GM19351 (cell line): ENCODE data around the gene PDCD1LG2.
"Not testable (repeated sequence)": the region's sequence is repeated elsewhere in the genome, so short reads cannot be mapped to it uniquely, and the experiment has no call there.

Source experiments
- ATAC-seq: cut with Tn5 transposase; IDR thresholded peaks from one replicate; pipeline ENCODE4 v1.9.1; 2021; ENCODE audit warnings: mild to moderate bottlenecking, moderate library complexity; ENCODE audit not compliant: unreplicated experiment

Gene PDCD1LG2

DNA sequence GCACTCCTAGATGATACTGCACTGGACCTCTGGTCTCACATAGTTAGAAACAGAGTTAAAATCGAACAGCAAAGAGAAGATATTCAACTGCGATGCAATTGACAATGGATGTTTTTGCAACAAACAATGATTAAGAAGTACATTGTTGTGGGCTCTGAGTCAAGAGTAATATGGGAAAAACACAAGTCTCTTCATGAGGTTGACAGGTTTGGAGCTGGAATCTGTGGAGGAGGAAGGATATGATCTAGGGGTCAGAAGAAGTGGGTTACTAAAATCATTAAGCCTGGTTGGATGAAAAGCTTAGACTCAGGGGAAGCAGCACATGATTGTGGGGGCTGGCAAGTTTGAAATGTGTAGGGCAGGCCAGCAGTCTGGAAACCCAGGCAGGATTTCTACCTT lies 53.1 kb downstream of the PDCD1LG2 start:
- no peak for ATAC-seq

DNA sequence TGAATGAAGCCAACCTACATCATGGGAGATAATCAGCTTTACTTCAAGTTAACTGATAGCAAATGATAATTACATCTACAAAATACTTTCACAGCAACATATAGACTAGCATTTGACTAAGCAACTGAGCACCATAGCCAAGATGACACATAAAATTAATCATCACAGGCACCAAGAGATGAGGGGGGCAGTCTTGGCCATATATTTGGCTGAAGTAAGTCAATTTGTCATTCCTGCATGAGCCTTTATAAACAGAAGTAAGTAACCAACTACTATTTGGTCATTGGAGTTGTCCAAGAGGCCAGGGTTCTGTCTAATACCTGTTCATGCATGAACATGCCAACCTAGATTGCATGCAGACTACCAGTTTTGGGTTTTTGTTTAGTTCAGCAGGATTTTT lies 53.6 kb downstream of the PDCD1LG2 start:
- ATAC-seq, result no peak

DNA sequence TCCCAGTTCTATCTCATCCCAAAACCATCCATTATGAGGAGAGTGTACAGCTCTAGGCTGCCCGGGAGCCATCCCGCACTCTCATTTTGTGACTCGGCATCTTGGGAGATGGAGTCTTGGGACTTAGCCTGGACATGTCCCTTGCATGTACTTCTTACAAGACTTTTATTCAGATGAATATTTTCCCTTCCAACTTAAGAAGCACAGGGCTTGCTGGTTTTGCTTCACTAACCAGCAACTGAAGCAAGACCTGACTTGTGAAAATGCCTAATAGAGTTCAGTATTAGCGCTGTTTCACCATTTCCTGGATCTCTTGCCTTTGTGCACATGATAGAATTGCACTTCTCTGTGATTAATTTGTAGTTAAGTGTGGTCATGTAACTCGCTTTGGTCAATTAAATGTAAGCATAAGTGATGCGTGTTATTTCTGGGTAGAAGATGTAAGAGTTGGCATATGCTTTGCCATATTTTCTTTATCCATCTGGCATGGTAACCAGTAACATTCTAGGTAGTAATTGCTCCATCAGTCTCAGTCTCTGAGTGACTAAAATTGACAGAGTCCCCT lies 55.8 kb downstream of the PDCD1LG2 start:
- ATAC-seq, result peak; percentile 80

DNA sequence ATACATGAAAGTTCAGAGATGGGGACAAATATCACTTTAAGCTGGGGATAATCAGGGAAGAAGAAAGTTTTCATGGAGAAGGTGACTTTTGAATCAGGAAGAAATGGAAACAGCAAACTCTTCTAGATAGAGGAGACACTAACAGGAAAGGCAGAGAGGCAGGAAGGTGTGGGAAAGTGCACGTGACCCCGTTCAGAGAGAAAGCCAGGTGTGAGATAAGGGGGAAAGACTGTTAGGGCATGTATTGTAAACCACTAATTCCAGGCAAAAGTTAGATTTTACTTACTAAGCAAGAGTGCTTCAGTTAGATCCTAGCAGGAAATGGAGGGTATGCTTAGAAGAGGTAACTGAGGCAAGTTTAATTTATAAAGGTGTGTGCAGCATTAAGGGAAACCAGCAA lies 58.5 kb downstream of the PDCD1LG2 start:
- ATAC-seq, result no peak

DNA sequence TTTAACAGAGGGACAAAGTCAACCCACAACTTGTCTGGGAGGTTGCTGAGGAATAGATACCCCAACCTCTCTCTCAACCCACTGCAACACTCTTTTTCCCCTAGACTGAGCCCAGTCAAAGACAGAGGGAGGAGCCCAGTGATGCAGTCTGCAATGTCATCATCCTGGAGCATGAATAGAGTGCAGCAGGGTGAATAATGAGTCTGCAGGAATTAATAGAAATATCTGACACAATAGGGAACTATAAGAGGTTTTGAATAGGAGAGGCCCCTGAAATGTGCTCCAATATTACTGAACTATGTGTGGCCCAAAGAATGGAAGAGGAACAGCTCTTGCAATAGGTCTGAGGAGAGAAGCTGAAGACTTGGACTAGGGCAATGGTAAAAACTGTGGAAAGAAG lies 59.1 kb downstream of the PDCD1LG2 start:
- ATAC-seq, result no peak

DNA sequence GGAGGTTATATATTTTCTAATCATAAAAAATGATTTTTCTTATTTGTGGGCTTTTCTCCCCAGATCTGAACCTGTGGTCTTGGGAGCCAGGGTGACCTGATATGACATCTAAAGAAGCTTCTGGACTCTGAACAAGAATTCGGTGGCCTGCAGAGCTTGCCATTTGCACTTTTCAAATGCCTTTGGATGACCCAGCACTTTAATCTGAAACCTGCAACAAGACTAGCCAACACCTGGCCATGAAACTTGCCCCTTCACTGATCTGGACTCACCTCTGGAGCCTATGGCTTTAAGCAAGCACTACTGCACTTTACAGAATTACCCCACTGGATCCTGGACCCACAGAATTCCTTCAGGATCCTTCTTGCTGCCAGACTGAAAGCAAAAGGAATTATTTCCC lies 59.6 kb downstream of the PDCD1LG2 start:
- no peak for ATAC-seq

DNA sequence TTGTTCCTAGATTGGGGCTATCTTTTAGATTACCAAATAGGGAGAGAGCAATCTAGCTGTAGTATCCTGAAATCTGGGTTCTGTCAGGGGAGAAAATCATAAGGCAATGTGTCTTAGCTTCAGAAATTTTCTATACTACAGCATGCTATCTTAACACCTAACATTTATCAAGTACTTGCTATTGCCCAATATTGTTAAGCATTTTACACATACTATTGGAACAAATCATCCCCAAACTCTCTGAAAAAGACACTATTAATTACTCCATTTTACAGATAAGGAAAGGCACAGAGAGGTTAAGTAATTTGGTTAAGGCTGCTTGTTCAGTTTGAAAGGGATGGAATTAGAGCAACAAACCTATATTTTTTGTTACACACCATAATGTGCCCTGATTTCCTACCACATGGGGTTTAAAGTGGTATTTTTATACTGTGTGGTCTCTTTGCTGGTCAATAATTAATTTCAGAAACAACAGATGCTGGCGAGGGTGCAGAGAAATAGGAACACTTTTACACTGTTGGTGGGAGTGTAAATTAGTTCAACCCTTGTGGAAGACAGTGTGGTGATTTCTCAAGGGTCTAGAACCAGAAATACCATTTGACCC lies 61.4 kb downstream of the PDCD1LG2 start:
- no peak for ATAC-seq

DNA sequence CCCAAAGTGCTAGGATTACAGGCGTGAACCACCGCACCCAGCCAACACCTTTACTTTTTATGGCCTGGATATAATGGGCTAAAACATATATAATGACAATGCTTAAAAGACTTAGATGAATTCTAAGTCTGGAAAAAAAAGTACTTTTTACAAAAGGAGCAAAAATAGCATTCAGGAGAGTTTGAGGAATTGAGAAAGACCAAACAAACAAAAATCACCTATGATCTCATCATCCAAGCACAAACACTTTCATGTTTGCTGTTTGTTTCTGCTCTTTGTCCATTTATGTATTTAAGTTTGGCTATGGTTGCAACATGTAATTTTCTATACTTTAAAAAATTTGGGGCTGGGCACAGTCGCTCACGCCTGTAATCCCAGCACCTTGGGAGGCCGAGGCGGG lies 63.8 kb downstream of the PDCD1LG2 start:
- ATAC-seq, result no peak

DNA sequence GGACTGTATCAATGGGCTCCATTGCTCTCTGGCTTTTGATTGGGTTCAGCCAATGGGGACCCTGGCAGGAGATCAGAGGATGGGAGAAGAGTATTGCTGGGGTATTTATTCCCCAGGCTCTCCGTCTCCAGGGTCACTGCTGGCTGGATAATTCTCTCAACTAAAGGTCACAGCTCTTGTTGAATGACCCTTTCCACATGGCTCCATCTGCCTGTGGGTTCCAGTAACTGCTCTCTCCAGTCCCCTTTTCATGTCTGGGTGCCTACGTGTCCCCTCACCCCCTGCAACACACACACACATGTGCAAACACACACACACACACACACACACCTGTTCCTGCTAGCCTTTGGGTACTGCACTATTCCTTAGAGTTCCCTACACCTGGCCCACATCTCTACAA lies 64.7 kb downstream of the PDCD1LG2 start:
- no peak for ATAC-seq

DNA sequence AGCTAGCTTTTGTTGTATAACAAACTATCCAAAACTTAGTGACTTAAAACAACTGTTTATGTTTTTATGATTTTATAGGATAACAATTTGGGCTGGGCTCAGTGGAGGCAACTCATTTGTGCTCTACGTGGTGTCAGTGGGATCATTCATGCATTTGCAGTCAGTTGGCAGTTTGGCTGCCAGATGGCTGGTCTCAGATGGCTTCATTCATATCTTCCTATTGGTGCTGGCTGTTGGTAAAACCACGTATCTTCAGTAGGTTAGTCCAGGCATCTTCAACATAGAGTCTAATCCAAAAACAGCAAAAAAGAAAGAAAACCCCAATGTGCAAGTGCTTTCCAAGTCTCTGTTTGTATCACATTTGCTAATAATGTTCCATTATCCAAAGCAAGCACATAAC lies 66.9 kb downstream of the PDCD1LG2 start:
- ATAC-seq, result no peak

DNA sequence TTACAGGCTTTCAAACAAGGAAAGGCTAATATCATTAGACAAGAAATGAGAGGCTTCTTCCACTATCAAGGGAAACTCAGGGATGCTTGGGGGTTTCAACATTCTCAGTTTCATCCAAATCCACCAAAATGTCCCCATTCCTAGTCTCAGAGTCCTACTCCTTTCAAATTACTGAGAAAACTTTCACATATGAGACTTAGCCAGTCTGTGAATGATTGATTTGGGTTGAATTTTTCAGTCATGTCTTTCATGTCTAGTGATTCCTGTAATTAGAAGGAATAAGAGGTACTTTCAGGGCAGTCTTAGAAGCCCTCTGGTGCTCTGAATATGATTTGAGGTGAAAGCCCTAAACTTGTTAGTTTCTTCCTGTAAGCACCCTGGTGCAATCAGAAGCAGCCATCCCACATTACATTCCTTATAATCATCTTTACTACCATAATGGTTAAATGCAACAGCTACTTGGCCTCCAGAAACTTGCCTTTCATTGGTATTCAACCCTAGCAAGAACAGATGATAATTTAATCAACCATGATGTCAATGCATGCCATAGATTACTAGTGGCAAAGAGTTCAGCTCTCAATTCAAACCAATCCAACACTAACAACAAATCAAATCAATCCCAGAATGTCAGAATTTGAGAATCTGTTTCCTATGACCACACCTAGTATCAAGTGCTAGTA lies 67.8 kb downstream of the PDCD1LG2 start:
- no peak for ATAC-seq

DNA sequence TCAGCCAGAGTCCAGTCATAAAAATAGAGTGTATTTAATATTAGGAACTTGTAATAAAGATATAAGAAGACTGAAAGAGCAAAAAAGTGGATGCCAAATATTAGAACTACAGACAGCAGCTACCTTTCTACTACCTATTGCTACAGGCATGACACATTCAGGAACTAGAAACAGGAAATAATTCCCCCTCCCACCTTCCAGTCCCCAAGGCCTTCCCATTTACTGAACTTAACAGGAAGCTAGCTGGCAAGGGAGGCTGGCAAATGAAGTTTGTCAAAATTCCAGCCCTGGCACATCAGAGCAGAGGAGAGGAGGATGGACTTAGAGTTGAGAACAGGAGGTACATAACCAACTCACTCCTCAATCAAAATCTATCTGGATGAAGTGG lies 68.4 kb downstream of the PDCD1LG2 start:
- ATAC-seq, result no peak

DNA sequence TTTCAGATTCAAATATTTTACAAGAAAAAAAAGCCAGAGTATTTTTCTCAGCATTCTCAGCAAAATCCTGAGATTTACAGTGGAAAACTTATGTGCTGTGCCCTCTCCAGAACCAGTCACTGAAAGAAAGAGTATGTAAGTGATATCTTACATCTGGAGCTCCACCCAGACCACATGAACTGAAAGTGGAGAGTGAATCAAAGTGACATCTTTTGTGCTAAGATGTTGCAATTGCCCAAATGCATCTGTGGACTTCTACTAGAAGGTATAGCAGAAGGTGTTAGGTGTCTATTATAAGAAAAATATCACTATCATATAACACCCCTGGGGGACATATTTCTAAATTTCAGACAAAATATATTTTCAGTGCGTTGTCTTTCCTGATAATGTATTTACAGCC lies 69.5 kb downstream of the PDCD1LG2 start:
- no peak for ATAC-seq

DNA sequence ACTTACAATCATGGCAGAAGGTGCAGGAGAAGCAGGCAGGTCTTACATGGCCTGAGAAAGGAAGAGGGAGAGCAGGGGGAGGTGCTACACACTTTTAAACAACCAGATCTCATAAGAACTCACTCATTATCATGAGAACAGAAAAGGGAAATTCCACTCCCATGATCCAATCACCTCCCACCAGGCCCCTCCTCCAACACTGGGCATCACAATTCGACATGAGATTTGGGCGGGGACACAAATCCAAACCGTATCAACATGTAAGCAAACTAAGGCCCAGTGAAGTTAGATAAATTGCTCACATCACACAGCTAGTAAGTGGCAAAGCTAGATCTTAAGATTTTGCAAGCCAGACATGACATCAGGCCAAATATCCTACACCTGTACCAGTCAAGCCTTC lies 70.3 kb downstream of the PDCD1LG2 start:
- no peak for ATAC-seq

DNA sequence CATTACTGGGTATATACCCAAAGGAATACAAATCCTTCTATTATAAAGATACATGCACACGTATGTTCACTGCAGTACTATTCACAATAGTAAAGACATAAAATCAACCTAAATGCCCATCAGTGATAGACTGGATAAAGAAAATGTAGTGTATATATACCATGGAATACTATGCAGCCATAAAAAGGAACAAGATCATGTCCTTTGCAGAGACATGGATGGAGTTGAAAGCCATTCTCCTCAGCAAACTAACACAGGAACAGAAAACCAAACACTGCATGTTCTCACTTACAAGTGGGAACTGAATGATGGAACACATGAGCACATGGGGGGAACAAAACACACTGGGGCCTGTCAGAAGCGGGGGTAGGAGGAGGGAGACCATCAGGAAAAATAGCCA lies 71.4 kb downstream of the PDCD1LG2 start:
- not testable (repeated sequence) for ATAC-seq

DNA sequence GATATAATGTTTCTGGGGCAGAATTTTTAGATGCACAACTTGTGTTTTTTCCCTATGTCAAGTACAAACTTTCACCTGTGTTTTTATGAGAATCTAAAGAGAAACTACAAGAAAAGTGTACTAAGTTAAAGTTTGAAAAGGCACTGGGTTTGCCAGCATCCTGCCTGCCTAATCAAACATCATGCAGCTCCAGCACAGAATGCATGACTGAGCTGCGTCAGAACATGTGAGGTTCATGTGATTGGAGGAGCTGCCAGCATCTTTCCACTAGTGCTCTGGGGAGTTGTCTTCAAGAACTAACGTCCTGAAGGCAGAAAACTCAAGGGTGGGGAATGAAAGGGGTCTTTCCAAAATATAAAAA lies 72.5 kb downstream of the PDCD1LG2 start:
- ATAC-seq, result peak; percentile 57

DNA sequence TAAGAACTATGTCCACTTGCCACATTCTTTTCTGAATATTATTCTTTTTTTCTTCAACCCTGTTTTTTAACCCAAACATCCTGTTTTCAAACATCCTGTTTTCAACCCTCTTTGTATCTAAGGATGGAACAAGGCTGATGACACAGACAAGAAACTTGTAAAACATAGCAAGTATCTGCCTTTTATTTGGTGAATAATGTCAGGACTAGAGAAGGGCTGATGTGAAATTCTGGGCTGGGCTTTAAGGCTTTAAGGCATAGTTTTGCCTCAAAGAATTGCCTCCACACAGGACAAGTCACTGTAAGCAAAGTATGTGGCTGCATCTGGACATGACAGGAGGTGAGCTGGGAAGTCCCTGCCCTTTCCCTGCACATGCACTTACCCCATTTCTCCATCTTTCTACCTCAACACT lies 76.1 kb downstream of the PDCD1LG2 start:
- ATAC-seq, result no peak

DNA sequence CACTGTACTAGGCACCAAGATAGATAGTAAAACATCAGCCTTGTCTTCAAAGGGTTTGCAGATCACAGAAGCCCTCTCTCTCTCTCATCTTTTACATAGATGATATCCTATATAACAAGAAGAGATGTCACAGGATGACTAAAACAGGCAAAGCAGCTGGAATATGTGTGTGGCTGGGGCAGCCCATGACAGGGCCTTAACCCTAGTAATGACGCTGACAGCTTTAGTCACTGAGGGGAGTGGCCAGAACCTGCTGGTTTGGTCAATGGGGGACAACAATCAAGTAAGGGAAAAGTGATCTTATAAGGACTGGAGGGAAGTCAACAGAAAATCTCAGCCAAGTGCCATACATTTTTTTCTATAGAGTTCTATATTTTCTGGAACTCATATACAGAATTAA lies 76.7 kb downstream of the PDCD1LG2 start:
- ATAC-seq, result no peak

DNA sequence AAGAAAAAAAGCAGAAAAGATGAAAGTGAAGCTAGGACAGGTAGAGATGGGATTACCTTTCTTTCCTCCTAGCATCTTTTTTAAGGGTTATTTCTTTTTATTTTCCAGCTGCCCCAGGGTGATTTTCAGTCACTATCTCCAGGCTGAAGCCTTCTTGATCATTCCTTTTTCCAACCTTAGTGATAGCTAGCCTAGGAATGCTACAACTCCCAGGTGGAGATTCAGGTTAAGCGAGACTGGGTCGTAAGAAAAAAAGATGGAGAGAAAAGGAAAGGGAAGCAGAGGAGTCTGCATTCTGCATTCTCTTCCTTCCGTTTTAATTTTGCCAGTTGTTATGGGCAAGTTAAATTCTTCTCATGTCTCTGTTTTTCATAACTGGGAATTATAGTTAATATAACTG lies 81.9 kb downstream of the PDCD1LG2 start:
- no peak for ATAC-seq

DNA sequence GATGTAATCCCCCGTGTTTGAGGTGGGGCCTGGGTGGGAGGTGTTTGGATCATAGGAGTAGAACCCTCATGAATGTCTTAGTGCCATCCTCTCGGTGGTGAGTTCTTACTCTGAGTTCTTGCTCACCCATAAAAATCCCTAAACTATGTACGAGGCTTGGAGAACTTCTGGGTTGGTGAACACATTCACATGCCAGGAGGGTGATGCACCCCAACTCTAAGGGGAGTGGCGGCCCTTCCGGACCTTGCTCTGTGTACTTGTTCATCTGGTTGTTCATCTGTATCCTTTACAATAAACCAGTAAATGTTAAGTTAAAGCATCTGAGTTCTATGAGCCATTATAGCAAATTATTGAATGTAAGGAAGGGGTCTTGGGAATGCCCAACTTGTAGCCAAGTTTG lies 82.6 kb downstream of the PDCD1LG2 start:
- ATAC-seq, result no peak

DNA sequence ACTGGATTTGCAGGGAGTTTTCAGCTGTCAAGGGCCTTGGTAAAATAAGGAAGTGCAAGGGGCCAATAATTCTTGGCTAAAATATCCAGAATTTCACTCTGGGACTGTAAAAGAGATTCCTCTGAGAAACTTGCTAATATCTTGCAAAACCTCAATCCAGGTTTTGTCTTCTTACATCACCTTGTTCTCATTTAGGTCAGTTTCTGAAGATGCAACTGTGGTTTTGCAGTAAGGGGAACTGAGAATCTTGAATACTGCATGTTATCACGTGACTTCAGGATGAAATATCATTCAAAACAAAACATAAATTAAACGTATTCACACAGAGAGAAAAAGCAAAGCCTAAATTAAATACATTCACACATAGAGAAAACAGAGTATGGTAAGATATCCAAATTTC lies 83.6 kb downstream of the PDCD1LG2 start:
- peak; percentile 81 for ATAC-seq

DNA sequence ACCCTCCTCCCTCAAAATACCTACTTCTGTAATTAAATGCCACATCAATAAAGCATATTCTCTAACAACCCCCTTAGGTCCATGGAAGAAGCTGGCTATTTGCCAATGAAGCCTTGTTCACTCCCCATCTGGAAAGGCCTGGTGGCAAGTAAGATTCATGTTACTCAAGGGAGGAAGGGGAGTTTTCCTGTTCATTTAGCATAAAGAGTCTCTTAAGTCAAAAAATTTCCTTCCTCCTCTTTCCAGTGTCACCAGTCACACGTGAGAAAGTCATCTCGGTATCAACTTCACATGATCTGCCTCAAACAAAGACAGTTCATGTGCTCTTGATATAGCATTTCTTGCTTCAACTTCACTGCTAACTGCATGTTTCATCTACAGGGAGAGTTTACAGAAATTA lies 85.8 kb downstream of the PDCD1LG2 start:
- no peak for ATAC-seq
